Osteoblast (primary cell): Measurements from ENCODE around the gene LACRT. TPM values are rescaled to one million over a fixed set of nuclear protein-coding genes. Genes with fewer than 3 reads are reported as not detected.

Source experiments
- DNase-seq: peaks from one replicate; pipeline ENCODE4 v3.0.0; 2011; ENCODE audit warnings: low spot score, mixed read lengths; ENCODE audit not compliant: insufficient read length; ENCODE audit errors: missing footprints
- H2AFZ ChIP-seq: 2 replicates; pipeline ENCODE4 v1.6.0; 2011; ENCODE audit warnings: mild to moderate bottlenecking, low read length
- H3K27ac ChIP-seq: 2 replicates; pipeline ENCODE4 v1.5.1; 2011; ENCODE audit warnings: mild to moderate bottlenecking, low read depth, low read length, moderate library complexity
- H3K27me3 ChIP-seq: 2 replicates; pipeline ENCODE4 v1.6.0; 2012; ENCODE audit warnings: mild to moderate bottlenecking, control low read depth, inconsistent platforms, low read length, moderate library complexity; ENCODE audit not compliant: insufficient read depth
- H3K36me3 ChIP-seq: 2 replicates; pipeline ENCODE4 v1.5.1; 2011; ENCODE audit warnings: mild to moderate bottlenecking, low read length, control low read depth, moderate library complexity; ENCODE audit not compliant: insufficient read depth
- H3K4me1 ChIP-seq: 2 replicates; pipeline ENCODE4 v1.5.1; 2011; ENCODE audit warnings: mild to moderate bottlenecking, low read length, control low read depth, moderate library complexity; ENCODE audit not compliant: insufficient read depth
- H3K4me2 ChIP-seq: 2 replicates; pipeline ENCODE4 v1.6.0; 2011; ENCODE audit warnings: mild to moderate bottlenecking, low read length; ENCODE audit not compliant: insufficient read depth
- H3K4me3 ChIP-seq: fragments of 200-600 bp; sonication (generic); 3 replicates; pipeline ENCODE4 v1.5.1; 2012; ENCODE audit warnings: mild to moderate bottlenecking, low read length, inconsistent platforms; ENCODE audit not compliant: insufficient read depth
- H3K79me2 ChIP-seq: 2 replicates; pipeline ENCODE4 v1.6.0; 2012; ENCODE audit warnings: mild to moderate bottlenecking, low read length, control low read depth, inconsistent platforms; ENCODE audit not compliant: insufficient read depth
- H3K9me3 ChIP-seq: 2 replicates; pipeline ENCODE4 v1.5.1; 2011; ENCODE audit warnings: low read depth, low read length, control low read depth
- H4K20me1 ChIP-seq: 2 replicates; pipeline ENCODE4 v1.6.0; 2012; ENCODE audit warnings: mild to moderate bottlenecking, low read length, control low read depth; ENCODE audit not compliant: insufficient read depth
- CTCF ChIP-seq: IDR thresholded peaks from 2 replicates; pipeline ENCODE4 v1.5.1; 2011; ENCODE audit warnings: mild to moderate bottlenecking, low read depth, low read length, moderate library complexity; ENCODE audit errors: extremely low read depth
- total RNA-seq: library from RNA; depleted of rRNA; stranded (reverse); fragments of >200 nt; gene quantifications from 2 replicates; pipeline ENCODE4 v1.2.3, GENCODE V29; 2012

The LACRT gene
- total RNA-seq, 1 donor = not detected

- Histone ChIP-seq H3K4me1 (no peaks in the 10 kb centered on the region), H3K4me3 (no peak overlapping the region), H3K27me3 (peaks cover 3% of the 10 kb centered on the region), H3K9me3 (no peaks in the 10 kb centered on the region), H3K4me2 (no peak overlapping the region), H2AFZ (no peak overlapping the region), H4K20me1 (no peaks in the 10 kb centered on the region), H3K79me2 (no peaks in the 10 kb centered on the region), H3K36me3 (no peaks in the 10 kb centered on the region), H3K27ac (no peak overlapping the region)
- TF ChIP-seq CTCF = no peak
- DNase-seq = no peak
Observed at GRCh38 chr12:54631551-54631950, 3.1 kb downstream of the LACRT start.

GRCh38 chr12:54629925-54630324 is 4.8 kb downstream of the LACRT start:
- Histone ChIP-seq H2AFZ (no peak overlapping the region), H4K20me1 (no peaks in the 10 kb centered on the region), H3K4me3 (no peak overlapping the region), H3K27ac (no peak overlapping the region), H3K9me3 (no peaks in the 10 kb centered on the region), H3K4me1 (no peaks in the 10 kb centered on the region), H3K27me3 (peaks cover 3% of the 10 kb centered on the region), H3K4me2 (no peak overlapping the region), H3K36me3 (no peaks in the 10 kb centered on the region), H3K79me2 (no peaks in the 10 kb centered on the region)
- no peak for DNase-seq
- no peak for TF ChIP-seq CTCF

GRCh38 chr12:54628186-54628846 is 6.4 kb downstream of the LACRT start:
- no peak for DNase-seq
- Histone ChIP-seq H3K36me3 (no peaks in the 10 kb centered on the region), H3K4me2 (no peak overlapping the region), H3K9me3 (no peaks in the 10 kb centered on the region), H3K4me3 (no peak overlapping the region), H3K79me2 (no peaks in the 10 kb centered on the region), H3K27ac (no peak overlapping the region), H3K4me1 (no peaks in the 10 kb centered on the region), H4K20me1 (no peaks in the 10 kb centered on the region), H3K27me3 (peaks cover 8% of the 10 kb centered on the region), H2AFZ (no peak overlapping the region)
- TF ChIP-seq CTCF = no peak

- no peak for TF ChIP-seq CTCF
- Histone ChIP-seq H3K4me1 (no peaks in the 10 kb centered on the region), H3K9me3 (no peaks in the 10 kb centered on the region), H3K4me2 (no peak overlapping the region), H4K20me1 (no peaks in the 10 kb centered on the region), H3K36me3 (no peaks in the 10 kb centered on the region), H3K27me3 (peaks cover 8% of the 10 kb centered on the region), H3K27ac (no peak overlapping the region), H2AFZ (no peak overlapping the region), H3K4me3 (no peak overlapping the region), H3K79me2 (no peaks in the 10 kb centered on the region)
- DNase-seq = no peak
Observed at GRCh38 chr12:54627304-54627703, 7.4 kb downstream of the LACRT start.
